TTC549 (cell line): ENCODE data around the gene DDOST.
"Not testable (repeated sequence)": the region's sequence is repeated elsewhere in the genome, so short reads cannot be mapped to it uniquely, and the experiment has no call there.

Experiments used
- FAIRE-seq: peaks from 2 replicates; lab custom pipeline; 2012; peaks lifted over from hg19 to GRCh38; lab: Jason Lieb, UNC

Gene DDOST

DNA sequence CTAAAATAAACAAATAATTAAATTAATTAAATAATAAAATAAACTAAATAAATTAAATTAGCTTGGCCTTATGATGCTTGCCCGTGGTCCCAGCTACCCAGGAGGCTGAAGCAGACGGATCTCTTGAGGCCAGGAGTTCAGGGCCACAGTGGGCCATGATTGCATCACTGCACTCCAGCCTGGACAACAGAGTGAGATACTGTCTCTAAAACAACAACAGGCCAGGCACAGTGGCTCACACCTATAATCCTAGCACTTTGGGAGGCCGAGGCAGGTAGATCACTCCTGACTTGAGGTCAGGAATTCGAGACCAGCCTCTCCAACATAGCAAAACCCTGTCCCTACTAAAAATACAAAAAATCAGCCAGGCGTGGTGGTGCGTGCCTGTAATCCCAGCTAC is 40.2 kb downstream of the DDOST start:
- no peak for FAIRE-seq

DNA sequence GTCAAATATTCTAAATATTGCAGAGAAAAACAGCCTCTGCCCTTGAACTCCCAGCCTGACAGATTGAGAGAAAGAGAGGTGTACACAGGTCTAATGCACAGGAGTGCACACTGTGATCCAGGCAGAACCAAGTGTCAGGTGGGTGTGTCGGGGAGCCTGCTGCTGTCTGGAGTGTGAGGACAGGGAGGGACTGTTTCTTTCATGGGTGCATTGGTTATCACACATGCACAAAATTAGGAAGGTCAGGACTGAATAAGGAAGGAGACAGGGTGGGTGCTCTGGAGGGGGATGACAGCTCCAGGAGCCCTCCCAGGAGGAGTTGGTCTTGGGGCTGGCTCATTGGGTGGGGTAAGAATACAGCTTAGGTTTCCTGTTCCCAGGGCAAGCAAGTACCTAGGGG is 41.2 kb downstream of the DDOST start:
- FAIRE-seq: no peak

DNA sequence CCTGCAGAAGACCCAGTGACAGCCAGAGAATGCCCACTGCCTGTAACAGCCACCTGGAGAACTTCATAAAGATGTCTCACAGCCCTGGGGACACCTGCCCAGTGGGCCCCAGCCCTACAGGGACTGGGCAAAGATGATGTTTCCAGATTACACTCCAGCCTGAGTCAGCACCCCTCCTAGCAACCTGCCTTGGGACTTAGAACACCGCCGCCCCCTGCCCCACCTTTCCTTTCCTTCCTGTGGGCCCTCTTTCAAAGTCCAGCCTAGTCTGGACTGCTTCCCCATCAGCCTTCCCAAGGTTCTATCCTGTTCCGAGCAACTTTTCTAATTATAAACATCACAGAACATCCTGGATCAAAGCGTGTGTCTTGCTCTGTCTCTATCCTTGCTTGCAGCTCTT is 42.6 kb downstream of the DDOST start:
- FAIRE-seq: no peak

DNA sequence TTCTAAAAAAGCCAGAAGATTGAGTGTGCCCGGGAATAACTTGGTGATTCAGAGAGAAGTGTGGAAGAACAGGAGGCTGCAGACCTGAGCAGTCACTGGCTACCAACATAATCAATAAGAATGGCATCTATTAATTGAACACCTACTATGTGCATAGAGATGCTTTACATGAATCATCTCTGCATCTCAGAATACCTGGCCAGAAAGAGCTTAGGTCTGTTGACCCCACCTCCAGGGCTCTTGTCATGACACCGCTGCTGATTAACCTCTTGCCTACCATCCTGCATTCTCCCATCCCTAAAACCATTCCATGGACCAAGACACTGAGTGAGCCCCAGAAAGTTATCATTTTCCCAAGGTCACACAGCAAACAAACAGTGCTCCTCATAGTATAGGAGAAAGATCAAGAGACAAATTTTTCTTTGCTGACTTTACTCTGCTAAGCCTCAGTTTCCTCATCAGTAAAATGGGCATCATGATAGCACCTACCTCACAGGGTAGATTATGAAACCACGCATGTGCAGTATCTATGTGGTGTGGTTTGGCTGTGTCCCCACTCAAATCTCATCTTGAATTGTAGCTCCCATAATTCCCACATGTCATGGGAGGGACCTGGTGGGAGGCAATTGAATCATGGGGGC is 44.2 kb downstream of the DDOST start:
- no peak for FAIRE-seq

DNA sequence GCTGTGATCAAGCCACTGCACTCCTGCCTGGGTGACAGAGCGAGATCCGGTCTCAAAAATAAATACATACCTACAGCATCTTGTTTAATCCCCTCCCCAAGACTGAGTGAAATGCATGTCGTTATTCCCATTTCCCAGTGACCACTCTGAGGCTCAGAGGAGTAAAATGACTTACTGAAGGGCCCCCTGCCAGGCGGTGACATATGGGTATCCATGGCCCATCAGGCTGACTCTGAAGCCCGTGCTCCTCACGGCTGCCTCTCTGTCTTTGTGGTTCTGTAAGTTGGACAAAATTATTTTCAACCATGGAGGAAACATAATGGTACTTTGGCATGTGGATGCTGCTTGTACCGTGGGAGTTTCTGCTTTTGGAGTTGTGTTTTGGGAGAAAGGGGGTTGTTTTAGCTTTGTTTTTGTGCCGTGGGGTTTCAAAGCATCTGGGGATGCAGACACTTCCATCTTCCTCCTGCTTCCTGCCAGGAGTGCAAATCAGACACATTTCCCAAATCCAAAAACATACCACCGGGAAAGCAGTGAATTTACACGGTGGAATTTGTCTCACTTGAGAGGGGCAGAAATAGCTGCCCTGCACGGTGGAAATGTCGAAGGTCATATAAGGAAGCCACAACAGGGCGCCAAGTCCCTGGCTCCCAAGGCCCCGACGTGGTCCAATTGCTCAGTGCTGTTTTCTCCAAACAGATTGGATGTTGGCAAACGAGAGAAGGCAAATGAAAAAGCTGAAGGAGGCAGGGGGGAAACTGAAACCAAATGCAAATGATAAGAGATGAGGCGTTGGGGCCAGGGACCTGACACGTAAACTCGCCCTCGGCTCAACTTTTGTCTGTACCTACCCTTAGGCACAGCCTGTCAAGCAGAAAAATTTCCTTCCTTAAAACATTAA is 45.0 kb downstream of the DDOST start:
- no peak for FAIRE-seq

DNA sequence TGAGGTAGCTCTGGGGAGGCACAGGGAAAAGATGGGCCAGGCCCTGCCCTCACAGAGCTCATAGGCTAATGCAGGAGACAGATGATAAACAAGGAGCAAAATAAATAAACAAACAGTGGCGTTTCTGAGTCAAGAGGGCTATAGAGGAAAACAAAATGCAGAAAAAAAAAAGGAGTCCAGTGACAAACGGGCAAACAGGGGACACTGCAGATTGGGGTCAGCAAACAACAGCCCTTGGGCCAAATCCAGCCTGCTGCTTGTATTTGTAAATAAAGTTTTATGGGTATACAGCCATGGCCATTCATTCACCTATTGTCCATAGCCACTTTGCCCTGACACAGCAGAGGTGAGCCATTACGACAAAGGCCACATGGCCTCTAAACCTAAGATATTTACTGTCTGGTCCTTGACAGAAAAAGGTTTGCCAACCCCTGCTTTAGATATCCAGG is 47.0 kb downstream of the DDOST start:
- FAIRE-seq: no peak

DNA sequence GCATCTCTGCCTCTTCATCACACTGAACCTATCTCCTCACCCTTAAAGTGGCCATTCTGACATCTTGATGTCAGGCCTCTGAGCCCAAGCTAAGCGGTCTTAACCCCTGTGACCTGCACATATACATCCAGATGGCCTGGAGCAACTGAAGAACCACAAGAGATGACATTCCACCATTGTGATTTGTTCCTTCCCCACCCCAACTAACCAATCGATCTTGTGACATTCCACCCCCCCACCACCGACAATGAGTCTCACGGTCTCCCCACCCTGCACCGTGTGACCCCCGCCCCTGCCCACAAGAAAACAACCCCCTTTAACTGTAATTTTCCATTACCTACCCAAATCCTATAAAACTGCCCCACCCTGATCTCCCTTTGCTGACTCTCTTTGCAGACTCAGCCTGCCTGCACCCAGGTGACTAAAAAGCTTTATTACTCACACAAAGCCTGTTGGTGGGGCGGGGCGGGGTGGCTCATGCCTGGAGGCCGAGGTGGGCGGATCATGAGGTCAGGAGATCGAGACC is 48.9 kb downstream of the DDOST start:
- FAIRE-seq: no peak

DNA sequence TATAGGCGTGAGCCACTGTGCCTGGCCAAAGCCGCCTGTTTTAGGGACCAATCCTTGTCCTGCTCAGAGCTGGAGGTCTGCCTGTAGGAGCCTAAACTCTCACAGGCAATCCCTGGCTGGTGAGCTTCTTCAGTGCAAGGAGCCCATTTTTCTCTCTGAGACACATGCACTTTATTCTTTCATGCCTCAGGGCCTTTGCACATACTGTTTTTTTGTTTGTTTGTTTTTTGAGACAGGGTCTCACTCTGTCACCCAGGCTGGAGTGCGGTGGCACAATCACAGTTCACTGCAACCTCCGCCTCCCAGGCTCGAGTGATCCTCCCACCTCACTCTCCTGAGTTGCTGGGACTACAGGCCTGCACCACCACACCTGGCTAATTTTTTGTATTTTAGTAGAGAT is 49.5 kb downstream of the DDOST start:
- FAIRE-seq: no peak

DNA sequence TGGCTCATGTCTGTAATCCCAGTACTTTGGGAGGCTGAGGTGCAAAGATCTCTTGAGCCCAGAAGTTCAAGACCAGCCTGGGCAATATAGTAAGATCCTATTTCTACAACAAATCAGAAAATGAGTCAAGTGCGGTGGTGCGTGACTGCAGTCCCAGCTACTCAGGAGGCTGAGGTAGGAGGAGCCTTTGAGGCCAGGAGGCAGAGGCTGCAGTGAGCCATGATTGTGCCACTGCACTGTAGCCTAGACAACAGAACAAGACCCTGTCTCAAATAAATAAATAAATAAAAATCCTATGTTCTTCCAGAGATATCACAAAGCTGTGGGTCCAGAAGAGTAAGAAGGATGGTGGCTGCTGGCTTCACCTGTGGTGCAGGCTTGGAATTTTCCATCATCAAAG is 50.2 kb downstream of the DDOST start:
- FAIRE-seq: no peak

DNA sequence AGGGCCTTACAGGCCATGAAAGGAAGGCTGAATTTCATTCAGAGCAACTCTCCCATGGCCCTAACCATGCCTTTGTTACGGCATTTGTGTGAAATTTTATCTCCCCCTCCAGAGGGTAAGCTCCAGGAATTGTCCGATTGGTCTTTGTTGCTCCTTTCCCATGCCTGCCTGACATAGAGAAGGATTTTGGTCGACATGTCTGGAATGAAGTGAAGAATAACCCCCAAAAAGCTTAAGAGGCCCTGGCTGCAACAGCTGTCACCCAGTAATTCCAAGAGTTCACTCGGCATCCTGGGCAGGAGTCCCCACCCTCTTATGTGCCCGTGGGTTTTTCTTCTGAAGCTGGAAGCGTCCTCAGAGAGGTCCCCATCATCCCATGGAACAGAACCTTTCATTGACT is 51.6 kb downstream of the DDOST start:
- no peak for FAIRE-seq

DNA sequence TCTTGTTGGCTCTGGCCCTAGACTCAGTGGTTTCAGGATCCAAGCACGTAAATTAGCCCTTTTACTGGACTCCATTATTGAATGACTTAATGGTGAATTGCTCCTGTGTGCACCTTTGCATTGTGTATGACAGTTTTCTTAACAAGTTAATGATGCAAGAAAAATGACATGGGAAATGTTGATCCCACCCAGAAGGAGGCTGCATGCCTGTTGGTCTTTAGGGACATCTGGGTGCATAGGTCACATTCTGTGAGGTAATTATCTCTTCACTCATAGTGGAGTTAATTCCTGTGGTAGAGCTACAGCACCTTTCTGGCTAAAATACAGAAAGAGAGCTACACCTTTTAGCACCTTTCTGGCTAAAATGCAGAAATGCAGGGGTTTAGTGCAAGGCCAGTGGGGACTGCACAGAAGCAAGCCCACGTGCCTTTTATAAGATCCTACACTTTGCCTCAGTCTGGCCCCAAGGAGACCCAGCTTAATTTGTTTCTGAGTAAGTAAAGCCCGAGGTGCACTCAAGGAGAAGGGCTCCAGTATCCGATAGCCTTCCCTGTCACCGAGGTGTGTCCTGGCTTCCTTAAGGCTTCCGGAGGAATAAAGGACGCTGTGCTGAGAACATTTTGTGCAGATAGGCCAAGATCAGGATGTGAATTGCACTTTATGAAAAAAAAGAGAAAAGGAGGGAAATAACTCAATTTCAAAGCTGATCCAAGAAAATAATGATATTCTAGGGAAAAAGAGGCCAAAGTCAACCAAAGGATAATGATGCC is 54.2 kb downstream of the DDOST start:
- FAIRE-seq: not testable (repeated sequence)

DNA sequence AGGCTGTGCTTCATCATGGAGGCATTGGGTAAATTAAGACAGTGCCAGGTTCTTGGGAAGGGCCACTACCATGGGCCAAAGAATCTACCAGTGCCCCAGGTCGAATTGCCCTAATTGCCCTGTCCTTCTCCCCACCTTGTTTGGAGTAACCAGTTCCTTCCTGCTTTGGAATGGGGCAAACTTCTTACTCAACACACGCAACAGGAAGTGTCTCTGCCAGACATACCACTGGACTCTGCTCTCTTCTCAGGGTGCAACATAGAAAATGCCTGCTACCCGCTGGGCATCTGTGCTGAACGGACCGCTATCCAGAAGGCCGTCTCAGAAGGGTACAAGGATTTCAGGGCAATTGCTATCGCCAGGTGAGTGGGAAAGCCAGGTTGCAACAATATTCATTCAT is 56.5 kb downstream of the DDOST start:
- no peak for FAIRE-seq

DNA sequence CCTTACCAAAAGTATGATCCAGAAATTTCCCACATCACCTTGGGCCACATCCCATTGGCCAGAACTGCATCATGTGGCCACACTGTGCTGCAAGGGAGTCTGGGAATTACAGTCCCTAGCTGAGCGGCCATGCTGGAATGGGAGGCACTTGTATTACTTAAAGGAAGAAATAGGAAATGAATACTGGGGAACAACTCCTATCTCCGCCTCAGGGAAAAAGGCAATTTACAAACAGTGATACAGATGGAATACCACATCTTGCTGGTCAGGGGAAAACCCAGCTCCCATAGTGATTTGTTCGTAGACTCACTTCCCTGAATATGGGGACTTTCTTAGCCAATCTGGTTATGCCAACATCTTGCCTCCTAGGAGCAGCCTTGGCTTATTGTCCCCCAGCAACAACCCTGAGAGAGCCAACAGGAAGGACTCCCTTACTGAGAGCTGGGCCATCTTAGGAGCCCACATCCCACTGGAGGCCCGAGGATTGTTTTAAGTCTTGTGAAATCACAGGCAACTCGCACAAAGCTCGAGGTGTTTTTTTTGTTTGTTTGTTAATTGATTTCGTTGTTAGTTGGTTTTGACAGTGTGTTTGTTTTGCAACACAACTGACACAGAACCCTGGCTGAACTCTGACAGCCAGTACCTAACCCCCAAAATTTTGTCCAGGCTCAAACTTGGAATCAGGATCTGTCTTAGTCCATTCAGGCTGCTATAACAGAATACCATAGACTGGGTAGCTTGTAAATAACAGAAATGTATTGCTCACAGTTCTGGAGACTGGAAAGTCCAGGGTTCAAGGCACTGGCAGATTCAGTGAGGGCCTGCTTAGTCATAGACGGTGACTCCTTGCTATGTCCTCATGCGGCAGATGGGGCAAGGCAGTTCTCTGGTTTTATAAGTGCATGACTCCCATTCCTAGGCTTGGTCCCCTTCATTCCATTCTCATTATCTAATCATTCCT is 57.4 kb downstream of the DDOST start:
- FAIRE-seq: no peak

DNA sequence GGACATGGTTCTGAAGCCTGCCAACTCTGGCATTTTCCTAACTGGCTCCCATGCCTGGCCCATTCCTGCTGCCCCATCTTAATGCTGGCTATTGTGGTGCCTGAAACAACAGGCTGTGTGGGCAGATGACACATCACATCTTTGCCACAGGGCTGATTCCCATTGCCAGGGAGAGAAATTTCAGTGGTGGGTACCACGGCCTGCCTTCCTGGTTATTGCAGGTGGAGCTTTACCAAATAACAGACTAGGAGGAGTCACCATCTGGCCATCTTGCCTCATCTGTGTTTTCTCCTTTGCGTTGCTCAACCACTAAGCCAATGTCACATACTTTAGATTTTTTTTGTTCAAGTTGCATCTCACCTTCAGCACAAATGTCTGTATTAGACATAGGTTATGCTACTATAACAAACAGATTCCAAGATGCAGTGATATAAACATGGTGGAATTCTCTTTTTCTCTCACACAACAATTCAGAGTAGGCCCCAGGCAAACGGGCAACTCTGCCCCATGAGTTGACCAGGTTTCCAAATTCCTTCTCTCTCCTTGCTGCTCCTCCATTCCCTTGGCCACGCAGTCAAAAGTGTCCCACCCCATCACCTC is 58.2 kb downstream of the DDOST start:
- FAIRE-seq: no peak
